H1 (cell line): ENCODE data around the gene TACC2.

Experiments used
- CHD1 ChIP-seq: IDR thresholded peaks from 2 replicates; pipeline ENCODE4 v1.6.1; 2012; ENCODE audit warnings: low read depth, low read length, improper control_type of control experiment
- CHD2 ChIP-seq: IDR thresholded peaks from 2 replicates; pipeline ENCODE4 v1.6.1; 2012; ENCODE audit warnings: low read length, improper control_type of control experiment
- CTCF ChIP-seq, 3 experiments: IDR thresholded peaks; 1 replicate in 2 of 3; 2 replicates in 1 of 3; pipeline versions ENCODE4 v1.5.1 to v1.6.1; 2011; ENCODE audit warnings: low read length in 3 of 3, mild to moderate bottlenecking in 3 of 3, inconsistent platforms in 2 of 3, low read depth in 1 of 3, moderate library complexity in 1 of 3; ENCODE audit not compliant: insufficient read depth in 1 of 3; ENCODE audit errors: control extremely low read depth in 1 of 3
- EGR1 ChIP-seq: IDR thresholded peaks from 2 replicates; pipeline ENCODE4 v1.6.1; 2011; ENCODE audit warnings: low read depth, low read length, borderline replicate concordance
- EP300 ChIP-seq, 2 experiments: IDR thresholded peaks; 1 replicate in 1 of 2; 2 replicates in 1 of 2; pipeline ENCODE4 v1.6.1; 2011 to 2012; ENCODE audit warnings: low read depth in 2 of 2, low read length in 2 of 2, mild to moderate bottlenecking in 2 of 2, borderline replicate concordance in 1 of 2, inconsistent platforms in 1 of 2, moderate library complexity in 1 of 2
- EZH2 ChIP-seq: fragments of 200-600 bp; sonication (generic); IDR thresholded peaks from 2 replicates; pipeline ENCODE4 v1.7.1; 2012; ENCODE audit warnings: low read depth, mild to moderate bottlenecking, moderate library complexity, low read length, inconsistent platforms; ENCODE audit not compliant: severe bottlenecking
- FOSL1 ChIP-seq: IDR thresholded peaks from 2 replicates; pipeline ENCODE4 v1.6.1; 2011; ENCODE audit warnings: mild to moderate bottlenecking, low read depth, low read length, moderate library complexity; ENCODE audit not compliant: insufficient read depth
- KDM5A ChIP-seq: fragments of 200-600 bp; IDR thresholded peaks from 2 replicates; pipeline ENCODE4 v1.7.1; 2012; ENCODE audit warnings: mild to moderate bottlenecking, low read length, inconsistent platforms, mixed read lengths
- NRF1 ChIP-seq: IDR thresholded peaks from 2 replicates; pipeline ENCODE4 v1.6.1; 2011; ENCODE audit warnings: mild to moderate bottlenecking, low read depth, low read length, improper control_type of control experiment
- POLR2A ChIP-seq, 2 experiments: IDR thresholded peaks; 1 replicate in 1 of 2; 2 replicates in 1 of 2; pipeline ENCODE4 v1.6.1; 2011; ENCODE audit warnings: low read depth in 2 of 2, low read length in 2 of 2, mild to moderate bottlenecking in 2 of 2; ENCODE audit errors: control extremely low read depth in 1 of 2
- TBP ChIP-seq: IDR thresholded peaks from 2 replicates; pipeline ENCODE4 v1.6.1; 2011; ENCODE audit warnings: low read depth, low read length, improper control_type of control experiment
- YY1 ChIP-seq: IDR thresholded peaks from 2 replicates; pipeline ENCODE4 v1.6.1; 2011; ENCODE audit warnings: low read depth, mild to moderate bottlenecking, low read length

GRCh38 chr10:122099562-122099961, 110.6 kb downstream of the TACC2 start:
- TF ChIP-seq FOSL1 (no peak), CHD2 (no peak), CTCF (IDR thresholded peaks at IDR 0.05; ENCODE audit: control extremely low read depth in 1 of 3, insufficient read depth in 1 of 3, low read depth in 1 of 3, low read length in 3 of 3) (no peak), NRF1 (no peak), EZH2 (no peak), POLR2A (IDR thresholded peaks at IDR 0.05; ENCODE audit: control extremely low read depth in 1 of 2, low read depth in 2 of 2, low read length in 2 of 2) (no peak), TBP (no peak), CHD1 (no peak), EP300 (IDR thresholded peaks at IDR 0.05; ENCODE audit: borderline replicate concordance in 1 of 2, low read depth in 2 of 2, low read length in 2 of 2) (no peak), EGR1 (no peak), YY1 (no peak), KDM5A (no peak)
